SU-DHL-6 (cell line): ENCODE results near the gene OXT.
"Not testable (repeated sequence)": the region's sequence is repeated elsewhere in the genome, so short reads cannot be mapped to it uniquely, and the experiment has no call there.

Experiments
- H2AFZ ChIP-seq: fragments of 200-600 bp; sonication (generic); 2 replicates; pipeline ENCODE4 v1.6.1; 2014; ENCODE audit warnings: low read depth, mild to moderate bottlenecking, moderate library complexity, mixed read lengths, antibody characterized with exemption, low read length; ENCODE audit not compliant: severe bottlenecking
- H3F3A ChIP-seq: fragments of 200-600 bp; shearing (Covaris generic); 2 replicates; pipeline ENCODE4 v1.6.0; 2016; ENCODE audit warnings: antibody characterized with exemption, mild to moderate bottlenecking; ENCODE audit not compliant: insufficient read depth
- H3K27ac ChIP-seq: fragments of 200-600 bp; sonication (generic); 2 replicates; pipeline ENCODE4 v1.5.1; 2016; ENCODE audit warnings: low read depth, mild to moderate bottlenecking, low read length, moderate library complexity, mixed read lengths
- H3K27me3 ChIP-seq: fragments of 200-600 bp; sonication (generic), shearing (Covaris generic); 2 replicates; pipeline ENCODE4 v1.6.0; 2014; ENCODE audit warnings: mild to moderate bottlenecking, low read length
- H3K36me3 ChIP-seq: fragments of 200-600 bp; sonication (generic); 2 replicates; pipeline ENCODE4 v1.6.1; 2014; ENCODE audit warnings: mild to moderate bottlenecking, low read length, mixed read lengths
- H3K4me2 ChIP-seq: fragments of 300-600, 200-600 bp; shearing (Covaris generic), sonication (generic); 2 replicates; pipeline ENCODE4 v1.6.0; 2014; ENCODE audit warnings: low read length, low read depth, mild to moderate bottlenecking; ENCODE audit not compliant: poor library complexity, severe bottlenecking
- H3K4me3 ChIP-seq: fragments of 200-600 bp; sonication (generic); 2 replicates; pipeline ENCODE4 v1.5.1; 2014; ENCODE audit warnings: antibody characterized with exemption, low read length, mild to moderate bottlenecking, mixed read lengths; ENCODE audit not compliant: insufficient read depth, poor library complexity, severe bottlenecking
- H3K79me2 ChIP-seq: fragments of 200-600 bp; sonication (generic); 2 replicates; pipeline ENCODE4 v1.6.1; 2014; ENCODE audit warnings: mild to moderate bottlenecking, low read length, moderate library complexity; ENCODE audit not compliant: insufficient read depth
- H3K9ac ChIP-seq: fragments of 200-600 bp; sonication (generic); 2 replicates; pipeline ENCODE4 v1.7.0; 2014; ENCODE audit warnings: mild to moderate bottlenecking, low read length
- H3K9me2 ChIP-seq: fragments of 200-600 bp; sonication (generic); replicated peaks from 2 replicates; pipeline ENCODE4 v1.6.1; 2014; ENCODE audit warnings: low read length; ENCODE audit not compliant: insufficient read depth
- H3K9me3 ChIP-seq: fragments of 200-600 bp; sonication (generic); 2 replicates; pipeline ENCODE4 v1.6.1; 2014; ENCODE audit warnings: low read length, mixed read lengths; ENCODE audit not compliant: insufficient read depth
- H4K20me1 ChIP-seq: fragments of 200-600 bp; sonication (generic); 2 replicates; pipeline ENCODE4 v1.6.1; 2014; ENCODE audit warnings: low read depth, mild to moderate bottlenecking, antibody characterized with exemption, low read length, moderate library complexity, mixed read lengths
- EZH2phosphoT487 ChIP-seq: fragments of 200-600 bp; sonication (generic), shearing (Covaris generic); conservative IDR thresholded peaks from 2 replicates; pipeline ENCODE4 v1.6.1; 2018; ENCODE audit warnings: mild to moderate bottlenecking, antibody characterized with exemption, low read length, moderate library complexity, mixed read lengths
- TF ChIP-seq, protein P1 (sequence below): fragments of 200-600 bp; sonication (generic); IDR thresholded peaks from one replicate; pipeline ENCODE4 v1.5.1; 2017; ENCODE audit warnings: antibody characterized with exemption, mild to moderate bottlenecking, low read length, moderate library complexity; ENCODE audit not compliant: insufficient read depth, poor library complexity, severe bottlenecking

Gene OXT

DNA sequence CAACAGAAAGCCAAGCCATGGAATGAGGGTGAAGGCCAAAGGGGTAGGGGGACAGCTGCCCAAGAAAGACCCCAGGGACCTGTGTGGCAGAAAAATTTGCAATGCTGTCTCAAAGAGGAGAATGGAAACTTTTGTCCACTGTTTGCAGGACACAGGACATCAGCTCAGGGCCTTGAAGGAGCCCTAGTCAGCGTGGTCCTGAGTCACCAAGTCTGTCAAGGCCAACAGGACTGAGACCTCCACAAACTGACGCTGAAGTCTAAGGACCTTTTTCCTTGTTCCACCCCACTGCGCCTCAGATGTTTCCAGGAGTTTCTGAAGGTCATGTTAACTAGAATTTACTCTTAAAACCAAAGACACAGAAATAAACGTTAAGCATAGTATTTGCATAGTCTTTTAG lies 44.9 kb downstream of the OXT start:
- H3K27ac ChIP-seq: no peak overlapping the region
- no peak overlapping the region for H3K4me3 ChIP-seq
- H3K27me3 ChIP-seq: no peaks in the 10 kb centered on the region
- no peak overlapping the region for H2AFZ ChIP-seq
- H4K20me1 ChIP-seq: no peaks in the 10 kb centered on the region
- no peak overlapping the region for H3K9ac ChIP-seq
- H3K4me2 ChIP-seq: no peak overlapping the region
- H3F3A ChIP-seq: no peaks in the 10 kb centered on the region
- no peaks in the 10 kb centered on the region for H3K9me3 ChIP-seq
- H3K9me2 ChIP-seq: no peaks in the 10 kb centered on the region
- H3K36me3 ChIP-seq: no peaks in the 10 kb centered on the region
- no peaks in the 10 kb centered on the region for H3K79me2 ChIP-seq
- TF ChIP-seq, protein P1, sequence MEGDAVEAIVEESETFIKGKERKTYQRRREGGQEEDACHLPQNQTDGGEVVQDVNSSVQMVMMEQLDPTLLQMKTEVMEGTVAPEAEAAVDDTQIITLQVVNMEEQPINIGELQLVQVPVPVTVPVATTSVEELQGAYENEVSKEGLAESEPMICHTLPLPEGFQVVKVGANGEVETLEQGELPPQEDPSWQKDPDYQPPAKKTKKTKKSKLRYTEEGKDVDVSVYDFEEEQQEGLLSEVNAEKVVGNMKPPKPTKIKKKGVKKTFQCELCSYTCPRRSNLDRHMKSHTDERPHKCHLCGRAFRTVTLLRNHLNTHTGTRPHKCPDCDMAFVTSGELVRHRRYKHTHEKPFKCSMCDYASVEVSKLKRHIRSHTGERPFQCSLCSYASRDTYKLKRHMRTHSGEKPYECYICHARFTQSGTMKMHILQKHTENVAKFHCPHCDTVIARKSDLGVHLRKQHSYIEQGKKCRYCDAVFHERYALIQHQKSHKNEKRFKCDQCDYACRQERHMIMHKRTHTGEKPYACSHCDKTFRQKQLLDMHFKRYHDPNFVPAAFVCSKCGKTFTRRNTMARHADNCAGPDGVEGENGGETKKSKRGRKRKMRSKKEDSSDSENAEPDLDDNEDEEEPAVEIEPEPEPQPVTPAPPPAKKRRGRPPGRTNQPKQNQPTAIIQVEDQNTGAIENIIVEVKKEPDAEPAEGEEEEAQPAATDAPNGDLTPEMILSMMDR: no peak
- no peak for TF ChIP-seq EZH2phosphoT487

DNA sequence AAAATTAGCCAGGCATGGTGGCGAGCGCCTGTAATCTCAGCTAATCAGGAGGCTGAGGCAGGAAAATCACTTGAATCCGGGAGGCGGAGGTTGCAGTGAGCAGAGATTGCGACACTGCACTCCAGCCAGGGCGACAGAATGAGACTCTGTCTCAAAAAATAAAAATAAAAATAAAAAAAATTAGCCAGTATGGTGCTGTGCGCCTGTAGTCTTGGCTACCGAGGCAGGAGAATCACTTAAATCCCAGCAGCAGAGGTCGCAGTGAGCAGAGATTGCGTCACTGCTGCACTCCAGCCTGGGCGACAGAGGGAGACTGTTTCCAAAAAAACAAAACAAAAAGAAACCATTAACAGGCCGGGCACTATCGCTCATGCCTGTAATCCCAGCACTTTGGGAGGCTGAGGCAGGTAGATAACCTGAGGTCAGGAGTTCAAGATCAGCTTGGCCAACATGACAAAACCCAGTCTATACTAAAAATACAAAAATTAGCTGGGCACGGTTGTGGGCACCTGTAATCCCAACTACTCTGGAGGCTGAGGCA lies 46.5 kb downstream of the OXT start:
- not testable (repeated sequence) for H3K79me2 ChIP-seq, H3K4me2 ChIP-seq, H3F3A ChIP-seq, H3K27ac ChIP-seq, H3K9me2 ChIP-seq, H2AFZ ChIP-seq, H3K36me3 ChIP-seq, H4K20me1 ChIP-seq, H3K9ac ChIP-seq, H3K9me3 ChIP-seq, H3K27me3 ChIP-seq, H3K4me3 ChIP-seq

- Histone ChIP-seq H3K9me3 (no peaks in the 10 kb centered on the region; the same call in 1 of the 2 replicates), H3K79me2 (no peaks in the 10 kb centered on the region), H3K27ac (no peak overlapping the region), H3K4me2 (no peak overlapping the region), H3K36me3 (peaks cover 3% of the 10 kb centered on the region; the same call in 1 of the 2 replicates), H2AFZ (no peak overlapping the region), H3K27me3 (no peaks in the 10 kb centered on the region), H3K9ac (no peak overlapping the region), H3K4me3 (no peak overlapping the region), H4K20me1 (no peaks in the 10 kb centered on the region), H3F3A (no peaks in the 10 kb centered on the region), H3K9me2 (no peaks in the 10 kb centered on the region)
- TF ChIP-seq EZH2phosphoT487: no peak
- TF ChIP-seq, protein P1: no peak
These were observed 47.6 kb downstream of the OXT start for GRCh38 chr20:3119044-3119443.

GRCh38 chr20:3121271-3121911 lies 50.0 kb downstream of the OXT start:
- H3K9me3 ChIP-seq: no peaks in the 10 kb centered on the region; the same call in 1 of the 2 replicates
- no peaks in the 10 kb centered on the region for H4K20me1 ChIP-seq
- H3F3A ChIP-seq: no peaks in the 10 kb centered on the region
- H3K9me2 ChIP-seq: no peaks in the 10 kb centered on the region
- no peak for TF ChIP-seq EZH2phosphoT487
- TF ChIP-seq, protein P1: no peak
- H3K4me3 ChIP-seq: no peak overlapping the region
- no peak overlapping the region for H2AFZ ChIP-seq
- H3K27me3 ChIP-seq: no peaks in the 10 kb centered on the region
- H3K4me2 ChIP-seq: no peak overlapping the region
- H3K79me2 ChIP-seq: no peaks in the 10 kb centered on the region
- H3K27ac ChIP-seq: no peak overlapping the region
- no peak overlapping the region for H3K9ac ChIP-seq
- H3K36me3 ChIP-seq: peaks cover 3% of the 10 kb centered on the region; the same call in 1 of the 2 replicates
